ENCODE measurements around the gene C12orf50. TPM values are rescaled to one million over a fixed set of nuclear protein-coding genes. Genes with fewer than 3 reads are reported as not detected.

Gene C12orf50
- total and polyA plus RNA-seq, 10 of the 15 experiments (the other 5 are each of a cell fraction or from before 2014, with no cell fraction given), result 0.03 to 0.06 TPM; not detected in 8

DNA sequence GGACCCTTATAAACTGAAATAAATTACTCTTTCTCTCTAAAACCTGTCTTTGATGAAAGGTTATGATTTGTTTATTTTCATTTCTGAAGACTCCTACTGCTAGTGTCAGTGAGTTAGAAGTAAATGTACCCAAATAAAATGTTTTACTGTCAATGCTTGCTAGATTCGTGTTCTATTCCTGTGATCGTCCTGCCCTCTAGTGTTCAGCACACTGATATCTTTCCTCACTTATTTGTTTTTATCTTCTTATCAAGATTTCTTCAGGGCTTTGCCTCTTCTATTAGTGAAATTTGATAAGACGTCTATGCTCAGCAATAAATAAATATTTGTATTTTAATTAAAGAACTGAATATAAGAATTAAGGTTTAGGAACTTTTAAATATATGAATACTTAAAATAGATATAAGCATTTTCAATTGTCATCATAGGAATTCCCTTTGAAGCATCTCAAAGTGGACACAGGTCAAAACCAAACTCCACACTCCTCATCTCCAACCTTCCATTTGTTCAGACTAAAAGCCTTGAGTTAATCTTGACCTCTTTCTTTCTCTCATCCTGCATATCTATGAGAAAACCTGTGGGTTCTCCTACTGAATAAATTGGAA lies 75.8 kb downstream of the C12orf50 start:
- DNase-seq (ENCODE audit: low read depth, low spot score) (no peak), FAIRE-seq (peak; percentile 72), ATAC-seq (peak; percentile 52)
- ChIA-PET CTCF (interaction anchor here (0.6 to 1.7 kb wide), 4 partner anchors 8 to 1975 kb away, joined by 4 to 6 read pairs (median 4); no protein-coding TSS in a partner anchor), POLR2A (no interaction called here), SMC1A (ENCODE audit: uncharacterized antibody, unreplicated experiment) (no interaction called here), RAD21 (ENCODE audit: unreplicated experiment) (interaction anchor here (1.3 to 1.4 kb wide), 2 partner anchors 9 to 40 kb away, joined by 3 to 4 read pairs; no protein-coding TSS in a partner anchor)
- H3K36me3 ChIP-seq (ENCODE audit: control insufficient read depth in 2 of 2, insufficient read depth in 2 of 2, low read length in 1 of 2), result no peaks in the 10 kb centered on the region
- H3K27me3 ChIP-seq (replicated peaks in 1 of 2; ENCODE audit: control insufficient read depth in 2 of 2, insufficient read depth in 2 of 2, low read length in 1 of 2), result no peaks in the 10 kb centered on the region
- no peaks in the 10 kb centered on the region for H3K9me3 ChIP-seq (replicated peaks; ENCODE audit: control insufficient read depth, insufficient read depth, low read length)
- H3K4me1 ChIP-seq (ENCODE audit: control insufficient read depth, insufficient read depth, low read length), result no peaks in the 10 kb centered on the region
- intact Hi-C loops (cut with micrococcal nuclease; ENCODE audit: unreplicated experiment), result no loop called here
- H3K4me3 ChIP-seq, result no peak overlapping the region
- no peaks in the 10 kb centered on the region for H4K20me1 ChIP-seq (ENCODE audit: control insufficient read depth, insufficient read depth)
- no peak overlapping the region for H3K4me2 ChIP-seq (ENCODE audit: control insufficient read depth, insufficient read depth)
- no peak overlapping the region for H3K9ac ChIP-seq (ENCODE audit: control insufficient read depth, insufficient read depth, low read length)
- no peaks in the 10 kb centered on the region for H3K79me2 ChIP-seq (ENCODE audit: control insufficient read depth, insufficient read depth, low read length)
- 0% methylated on average over 3 of the region's 3 CpGs for WGBS (ENCODE audit: insufficient coverage, insufficient replicate concordance, low lambda C conversion rate, missing lambda C conversion rate)
- TF ChIP-seq ESRRA (IDR thresholded peaks at IDR 0.05; ENCODE audit: low read length), result no peak
- no peak for TF ChIP-seq ZZZ3 (IDR thresholded peaks at IDR 0.05; ENCODE audit: control insufficient read depth, insufficient read length, low read depth)
- no peak for TF ChIP-seq ZNF24 (IDR thresholded peaks at IDR 0.05)
- TF ChIP-seq SMC3 (IDR thresholded peaks at IDR 0.05; ENCODE audit: borderline replicate concordance, low read length), result peak; percentile 29; the same call in 1 of the 2 replicates
- TF ChIP-seq EGR1 (IDR thresholded peaks at IDR 0.05; ENCODE audit: borderline replicate concordance in 1 of 2, low read depth in 2 of 2, low read length in 2 of 2), result no peak
- no peak for TF ChIP-seq HDAC6 (IDR thresholded peaks at IDR 0.05; ENCODE audit: unreplicated experiment)
- TF ChIP-seq CBX3 (IDR thresholded peaks at IDR 0.05; ENCODE audit: borderline replicate concordance, low read depth), result no peak
- TF ChIP-seq BCLAF1 (IDR thresholded peaks at IDR 0.05), result no peak
- peak; percentile 26 to 40 (median 27); a peak in 4 of 6 replicates for TF ChIP-seq CTCF (IDR thresholded peaks at IDR 0.05 in 2 of 3, conservative IDR thresholded peaks at IDR 0.05 in 1 of 3; ENCODE audit: control insufficient read depth in 2 of 3, extremely low read depth in 1 of 3, insufficient read depth in 1 of 3, low read depth in 3 of 3, low read length in 3 of 3)
- no peak for TF ChIP-seq KAT2A (conservative IDR thresholded peaks at IDR 0.05; ENCODE audit: control insufficient read depth, low read depth, low read length)
- TF ChIP-seq, protein P1, sequence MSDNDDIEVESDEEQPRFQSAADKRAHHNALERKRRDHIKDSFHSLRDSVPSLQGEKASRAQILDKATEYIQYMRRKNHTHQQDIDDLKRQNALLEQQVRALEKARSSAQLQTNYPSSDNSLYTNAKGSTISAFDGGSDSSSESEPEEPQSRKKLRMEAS (IDR thresholded peaks at IDR 0.05; ENCODE audit: low read depth, low read length), result no peak
- TF ChIP-seq, protein P2, sequence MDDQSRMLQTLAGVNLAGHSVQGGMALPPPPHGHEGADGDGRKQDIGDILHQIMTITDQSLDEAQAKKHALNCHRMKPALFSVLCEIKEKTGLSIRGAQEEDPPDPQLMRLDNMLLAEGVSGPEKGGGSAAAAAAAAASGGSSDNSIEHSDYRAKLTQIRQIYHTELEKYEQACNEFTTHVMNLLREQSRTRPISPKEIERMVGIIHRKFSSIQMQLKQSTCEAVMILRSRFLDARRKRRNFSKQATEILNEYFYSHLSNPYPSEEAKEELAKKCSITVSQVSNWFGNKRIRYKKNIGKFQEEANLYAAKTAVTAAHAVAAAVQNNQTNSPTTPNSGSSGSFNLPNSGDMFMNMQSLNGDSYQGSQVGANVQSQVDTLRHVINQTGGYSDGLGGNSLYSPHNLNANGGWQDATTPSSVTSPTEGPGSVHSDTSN (IDR thresholded peaks at IDR 0.05; ENCODE audit: insufficient replicate concordance, low read depth, low read length), result no peak
- TF ChIP-seq NRF1 (conservative IDR thresholded peaks at IDR 0.05; ENCODE audit: low read depth, low read length), result no peak
- TF ChIP-seq GATAD2B (conservative IDR thresholded peaks at IDR 0.05; ENCODE audit: low read depth), result no peak
- TF ChIP-seq RAD21 (IDR thresholded peaks at IDR 0.05; ENCODE audit: insufficient read depth, low read depth, low read length), result peak; percentile 56
- no peak for TF ChIP-seq PAX8 (IDR thresholded peaks at IDR 0.05)
- H2AFZ ChIP-seq (ENCODE audit: control insufficient read depth, low read depth, low read length), result no peak overlapping the region
- in situ Hi-C loops (cut with MboI), result no loop called here
- no peak overlapping the region for H3K27ac ChIP-seq (ENCODE audit: control insufficient read depth, insufficient read depth)
- BruUV-seq (replicated peaks), result no TSS peak
